Measurements from ENCODE around the gene HDAC4.

HDAC4 gene

GRCh38 chr2:239211396-239212094 is 189.3 kb downstream of the HDAC4 start:
- no peak for DNase-seq (ENCODE audit: low read depth in 4 of 4, low spot score in 1 of 4)

GRCh38 chr2:239209783-239210182 is 191.0 kb downstream of the HDAC4 start:
- DNase-seq (ENCODE audit: low read depth in 4 of 4, low spot score in 1 of 4): no peak

- no peak for DNase-seq (ENCODE audit: low read depth in 4 of 4, low spot score in 1 of 4)
Observed at GRCh38 chr2:239208465-239209180, 192.2 kb downstream of the HDAC4 start.

GRCh38 chr2:239206851-239207250 is 194.0 kb downstream of the HDAC4 start:
- DNase-seq (ENCODE audit: low read depth in 4 of 4, low spot score in 1 of 4): no peak

- DNase-seq (ENCODE audit: low read depth in 4 of 4, low spot score in 1 of 4): no peak
Observed at GRCh38 chr2:239206042-239206441, 194.8 kb downstream of the HDAC4 start.

- DNase-seq (ENCODE audit: low read depth in 4 of 4, low spot score in 1 of 4): no peak
Observed at GRCh38 chr2:239204876-239205468, 195.8 kb downstream of the HDAC4 start.

GRCh38 chr2:239204136-239204875 is 196.5 kb downstream of the HDAC4 start:
- no peak for DNase-seq (ENCODE audit: low read depth in 4 of 4, low spot score in 1 of 4)

- no peak for DNase-seq (ENCODE audit: low read depth in 4 of 4, low spot score in 1 of 4)
Observed at GRCh38 chr2:239203443-239204135, 197.2 kb downstream of the HDAC4 start.

GRCh38 chr2:239202836-239203235 is 198.0 kb downstream of the HDAC4 start:
- no peak for DNase-seq (ENCODE audit: low read depth in 4 of 4, low spot score in 1 of 4)

- DNase-seq (ENCODE audit: low read depth in 4 of 4, low spot score in 1 of 4): no peak
Observed at GRCh38 chr2:239202343-239202742, 198.5 kb downstream of the HDAC4 start.

GRCh38 chr2:239201884-239202283 is 198.9 kb downstream of the HDAC4 start:
- DNase-seq (ENCODE audit: low read depth in 4 of 4, low spot score in 1 of 4): no peak

- no peak for DNase-seq (ENCODE audit: low read depth in 4 of 4, low spot score in 1 of 4)
Observed at GRCh38 chr2:239201531-239201876, 199.3 kb downstream of the HDAC4 start.

- DNase-seq (ENCODE audit: low read depth in 4 of 4, low spot score in 1 of 4): no peak
Observed at GRCh38 chr2:239200646-239201530, 199.9 kb downstream of the HDAC4 start.

GRCh38 chr2:239199041-239199768 is 201.6 kb downstream of the HDAC4 start:
- no peak for DNase-seq (ENCODE audit: low read depth in 4 of 4, low spot score in 1 of 4)

- DNase-seq (ENCODE audit: low read depth in 4 of 4, low spot score in 1 of 4): no peak
Observed at GRCh38 chr2:239198221-239198620, 202.6 kb downstream of the HDAC4 start.

GRCh38 chr2:239197146-239197545 is 203.7 kb downstream of the HDAC4 start:
- DNase-seq (ENCODE audit: low read depth in 4 of 4, low spot score in 1 of 4): no peak

GRCh38 chr2:239196474-239197021 is 204.3 kb downstream of the HDAC4 start:
- no peak for DNase-seq (ENCODE audit: low read depth in 4 of 4, low spot score in 1 of 4)

GRCh38 chr2:239195992-239196391 is 204.8 kb downstream of the HDAC4 start:
- DNase-seq (ENCODE audit: low read depth in 4 of 4, low spot score in 1 of 4): no peak

- DNase-seq (ENCODE audit: low read depth in 4 of 4, low spot score in 1 of 4): no peak
Observed at GRCh38 chr2:239195318-239195871, 205.4 kb downstream of the HDAC4 start.

Measured in stimulated activated CD4-positive, alpha-beta T cell treated with anti-CD3 and anti-CD28 coated beads, Interleukin-1b, Interleukin-23, amount 100 ng/mL, for 24 hours (primary cell).